LNCaP clone FGC (cell line): Measurements from ENCODE around the gene PLEKHM2.

Experiments used
- DNase-seq: peaks from one replicate; pipeline ENCODE4 v3.0.0-alpha.2; 2011; ENCODE audit warnings: low read depth
- H3K4me3 ChIP-seq: 2 replicates; pipeline ENCODE4 v1.5.1; 2011; ENCODE audit warnings: mild to moderate bottlenecking, low read depth, low read length, control low read depth
- TF ChIP-seq, protein P1 (sequence below): IDR thresholded peaks from 2 replicates; pipeline ENCODE4 v1.5.1; 2012; ENCODE audit warnings: mild to moderate bottlenecking; ENCODE audit not compliant: control insufficient read depth, insufficient read depth; ENCODE audit errors: extremely low read depth

PLEKHM2 gene

DNA sequence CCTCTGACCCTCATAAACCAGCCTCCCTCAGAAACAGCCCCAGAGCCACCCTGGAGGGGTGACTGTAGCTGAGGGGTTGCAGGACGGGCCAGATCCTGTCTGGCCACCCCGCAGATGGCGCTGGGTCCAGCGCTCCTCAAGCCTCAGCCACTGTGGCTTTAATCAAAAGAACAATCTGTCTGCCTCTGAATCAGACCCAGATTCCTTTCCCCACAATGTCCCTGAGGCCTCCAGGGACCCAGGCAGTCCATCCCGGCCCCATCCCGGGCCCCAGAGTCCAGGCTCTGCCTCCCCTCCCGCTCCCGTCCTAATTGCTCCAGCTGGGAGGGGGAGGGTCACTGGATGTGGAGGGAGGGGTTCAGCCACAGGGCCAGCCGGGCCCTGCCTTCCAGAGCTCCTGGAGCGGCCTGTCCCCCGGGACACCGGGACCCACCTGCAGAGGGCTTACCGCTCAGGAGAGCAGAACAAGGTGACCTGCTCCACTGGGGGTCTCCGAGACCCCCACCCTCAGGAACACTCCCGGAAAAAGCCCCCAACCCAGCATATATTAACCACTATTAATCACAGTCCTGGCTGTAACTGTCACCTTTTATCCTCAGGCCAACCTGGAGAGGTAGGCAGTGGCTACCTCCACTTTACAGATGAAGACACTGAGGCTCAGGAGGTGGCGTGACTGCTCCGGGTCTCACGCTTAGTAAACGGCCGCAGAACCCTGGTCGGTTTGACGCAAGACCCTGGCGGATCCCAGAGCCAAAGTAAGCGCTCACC lies 73.6 kb downstream of the PLEKHM2 start:
- H3K4me3 ChIP-seq = no peak overlapping the region
- DNase-seq = no peak
- TF ChIP-seq, protein P1, sequence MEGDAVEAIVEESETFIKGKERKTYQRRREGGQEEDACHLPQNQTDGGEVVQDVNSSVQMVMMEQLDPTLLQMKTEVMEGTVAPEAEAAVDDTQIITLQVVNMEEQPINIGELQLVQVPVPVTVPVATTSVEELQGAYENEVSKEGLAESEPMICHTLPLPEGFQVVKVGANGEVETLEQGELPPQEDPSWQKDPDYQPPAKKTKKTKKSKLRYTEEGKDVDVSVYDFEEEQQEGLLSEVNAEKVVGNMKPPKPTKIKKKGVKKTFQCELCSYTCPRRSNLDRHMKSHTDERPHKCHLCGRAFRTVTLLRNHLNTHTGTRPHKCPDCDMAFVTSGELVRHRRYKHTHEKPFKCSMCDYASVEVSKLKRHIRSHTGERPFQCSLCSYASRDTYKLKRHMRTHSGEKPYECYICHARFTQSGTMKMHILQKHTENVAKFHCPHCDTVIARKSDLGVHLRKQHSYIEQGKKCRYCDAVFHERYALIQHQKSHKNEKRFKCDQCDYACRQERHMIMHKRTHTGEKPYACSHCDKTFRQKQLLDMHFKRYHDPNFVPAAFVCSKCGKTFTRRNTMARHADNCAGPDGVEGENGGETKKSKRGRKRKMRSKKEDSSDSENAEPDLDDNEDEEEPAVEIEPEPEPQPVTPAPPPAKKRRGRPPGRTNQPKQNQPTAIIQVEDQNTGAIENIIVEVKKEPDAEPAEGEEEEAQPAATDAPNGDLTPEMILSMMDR = no peak

DNA sequence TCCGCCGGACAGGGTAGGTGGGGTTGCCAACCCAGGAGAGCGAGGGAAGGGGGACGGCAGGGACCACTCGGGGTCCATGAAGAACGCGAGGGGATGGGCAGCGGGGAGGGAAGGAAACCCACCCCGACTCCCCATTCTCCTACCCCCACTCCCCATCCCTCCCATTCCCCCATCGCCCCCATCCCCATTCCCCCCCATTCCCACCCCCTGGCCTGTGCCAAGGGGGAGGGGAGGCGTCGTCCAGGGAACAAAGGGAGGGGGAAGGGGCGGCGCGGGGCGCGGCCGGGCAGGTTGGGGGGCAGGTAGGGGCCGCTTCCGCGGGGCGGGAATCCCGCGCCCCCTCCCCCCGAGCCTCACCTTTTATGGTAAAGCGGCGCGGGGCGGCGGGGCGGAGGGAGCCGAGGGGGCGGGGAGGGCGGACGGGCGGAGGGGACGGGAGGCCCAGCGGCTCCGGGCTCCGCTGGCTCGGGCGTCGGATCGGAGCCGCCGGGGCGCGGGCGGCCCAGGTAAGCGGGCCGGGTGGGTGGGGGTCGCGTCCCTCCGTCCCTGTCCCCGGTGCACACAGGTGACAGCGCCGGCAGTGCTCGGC lies 74.3 kb downstream of the PLEKHM2 start, which contains the start of gene FBLIM1:
FBLIM1 (plus strand) TSS at position 453 of the 589 bp plus-strand sequence. CDS start 6,189 bp downstream, outside the sequence.
- DNase-seq = no peak
- TF ChIP-seq, protein P1 = no peak
- peak within 1 kb of the TSS; percentile 52 for H3K4me3 ChIP-seq

DNA sequence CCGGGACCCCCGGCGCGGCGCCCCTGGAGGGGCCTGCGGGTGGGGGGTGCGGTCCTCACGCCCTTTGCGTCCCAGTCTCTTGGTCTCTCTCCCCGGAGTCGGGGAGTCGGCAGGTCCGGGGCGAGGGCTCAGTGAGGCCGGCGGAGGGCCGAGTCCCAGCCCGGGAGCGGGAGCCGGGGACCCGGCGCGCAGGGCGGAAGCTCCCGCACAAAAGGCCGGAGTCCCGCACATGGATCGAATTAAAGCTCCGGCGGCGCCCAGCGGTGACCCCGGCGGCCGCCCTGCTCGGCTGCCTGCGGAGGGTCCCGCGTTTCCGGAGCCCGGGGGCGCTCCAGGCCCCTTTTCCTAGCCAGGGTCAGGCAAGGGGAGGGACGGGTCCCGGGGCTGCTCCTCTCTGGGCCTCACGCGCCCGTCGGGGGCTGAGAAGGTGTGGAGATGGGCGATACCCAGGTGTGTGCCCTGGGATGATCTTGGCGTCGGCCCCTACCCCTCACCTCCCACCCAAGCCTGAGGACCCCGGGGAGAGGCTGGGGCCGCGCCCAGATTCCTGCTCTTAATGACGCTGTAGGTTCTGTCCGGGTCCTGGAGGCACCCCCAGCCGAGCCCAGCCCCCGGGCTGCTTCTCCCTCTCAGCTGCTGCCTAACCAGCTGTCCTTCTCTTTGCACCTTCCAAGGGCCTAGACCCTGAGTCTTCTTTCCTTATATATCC lies 75.0 kb downstream of the PLEKHM2 start:
- H3K4me3 ChIP-seq = peak overlapping the region; percentile 52
- DNase-seq = no peak
- TF ChIP-seq, protein P1 = no peak

DNA sequence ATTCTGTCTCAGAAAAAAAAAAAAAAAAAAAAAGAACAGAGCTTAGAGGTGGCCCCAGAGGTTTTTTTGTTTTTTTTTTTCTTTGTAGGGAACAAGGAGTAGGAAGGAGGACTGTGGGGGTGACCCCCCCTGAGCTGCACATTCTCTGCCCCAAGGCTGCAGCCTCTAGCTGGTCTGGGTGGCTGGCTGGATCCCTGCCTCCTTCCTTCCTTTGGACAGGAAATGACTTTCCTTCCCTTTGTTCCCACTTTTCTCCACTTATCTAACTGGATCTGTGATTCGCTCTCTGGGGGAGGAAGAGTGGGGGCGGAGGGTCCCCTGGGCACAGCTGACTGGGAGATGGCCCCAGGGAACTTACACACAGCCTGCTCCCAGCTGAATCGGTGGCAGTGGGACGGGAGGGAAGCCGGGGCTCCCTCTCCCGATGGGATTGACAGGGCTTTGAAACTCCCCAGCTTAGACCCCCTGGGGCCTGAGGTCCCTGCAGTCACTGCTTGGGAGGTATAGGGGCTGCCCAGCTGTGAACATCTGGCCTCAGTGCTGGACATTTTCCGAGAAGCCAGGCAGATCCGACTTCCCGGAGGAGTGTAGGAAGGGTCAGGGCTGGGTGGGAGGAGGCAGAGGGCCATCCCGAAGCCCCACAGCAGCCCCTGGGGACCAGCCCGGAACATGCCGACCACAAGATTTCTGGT lies 76.5 kb downstream of the PLEKHM2 start:
- no peak overlapping the region for H3K4me3 ChIP-seq
- TF ChIP-seq, protein P1 = no peak
- no peak for DNase-seq

DNA sequence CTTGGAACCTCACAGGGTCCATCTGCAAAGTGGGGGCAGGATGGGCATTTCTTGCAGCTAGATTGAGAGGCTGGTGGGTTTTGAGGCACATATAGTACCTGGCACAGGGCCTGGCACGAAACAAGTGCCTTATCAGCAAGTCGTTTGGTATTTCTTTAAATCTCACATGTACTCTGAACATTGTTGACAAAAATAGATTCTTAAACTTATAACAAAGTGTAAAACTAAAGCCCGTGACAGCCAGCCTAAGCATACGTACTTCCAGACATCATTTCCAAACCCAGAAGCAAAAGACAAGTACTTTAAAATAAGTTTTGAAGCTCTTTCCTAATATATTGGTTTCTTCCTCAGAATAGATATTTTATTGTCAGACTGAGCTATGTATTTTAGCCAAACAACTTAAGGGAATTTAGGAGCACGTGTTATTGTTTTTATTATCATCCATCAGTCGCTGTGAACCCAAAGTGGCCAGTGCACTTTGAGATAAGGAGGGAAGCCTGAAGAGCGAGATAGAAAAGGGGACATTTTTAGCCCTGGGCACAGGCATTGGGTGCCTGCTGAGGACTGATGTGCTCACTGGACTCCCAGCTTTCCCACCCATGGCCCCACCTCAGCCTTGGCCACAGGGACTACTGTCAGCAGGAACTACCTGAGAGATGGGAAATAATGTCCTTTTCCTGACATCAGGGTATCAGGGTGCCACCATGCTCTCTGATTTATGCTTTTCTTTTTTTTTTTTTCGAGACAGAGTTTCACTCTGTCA lies 77.4 kb downstream of the PLEKHM2 start:
- TF ChIP-seq, protein P1 = no peak
- no peak overlapping the region for H3K4me3 ChIP-seq
- DNase-seq = no peak

DNA sequence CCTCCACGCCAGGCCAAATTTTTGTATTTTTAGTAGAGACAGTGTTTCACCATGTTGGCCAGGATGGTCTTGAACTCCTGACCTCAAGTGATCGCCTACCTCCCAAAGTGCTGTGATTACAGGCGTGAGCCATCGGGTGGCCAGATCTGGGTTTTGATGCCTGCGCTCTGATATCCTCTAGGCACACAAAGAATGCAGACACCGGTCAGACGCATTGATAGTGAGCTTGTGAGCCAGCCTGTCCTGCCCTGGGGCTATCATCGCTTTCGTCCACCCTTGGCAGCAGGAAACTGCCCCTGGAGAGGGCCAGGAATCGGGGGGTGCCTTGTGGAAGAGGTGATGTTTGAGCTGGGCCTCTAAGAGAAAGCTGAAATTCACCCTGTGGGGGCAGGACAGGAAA lies 78.4 kb downstream of the PLEKHM2 start:
- no peak for DNase-seq
- H3K4me3 ChIP-seq = no peak overlapping the region
- TF ChIP-seq, protein P1 = no peak
